ENCODE data around the gene ACOT13. TPM values are rescaled to one million over a fixed set of nuclear protein-coding genes. Genes with fewer than 3 reads are reported as not detected.
"Not testable (repeated sequence)": the region's sequence is repeated elsewhere in the genome, so short reads cannot be mapped to it uniquely, and the experiment has no call there.

The ACOT13 gene
- 33.4 and 51.5 TPM in 2 replicates for total RNA-seq (2014; rRNA removed; shearing (Covaris generic))
- 7.5 and 9.4 TPM in 2 replicates for polyA plus RNA-seq (2014; cell fraction: nucleus; rRNA removed)

- peak; percentile 95 for DNase-seq (ENCODE audit: extremely low read depth, low read depth)
These were observed at the start of gene ACOT13, which contains the start of gene TDP2 for GRCh38 chr6:24666641-24667377. TSS of gene ACOT13 (plus strand) at chr6:24667077. CDS start at chr6:24667264, 187 bp downstream. TSS of gene TDP2 (minus strand) at chr6:24666899. CDS start at chr6:24666862, 37 bp downstream.

GRCh38 chr6:24619661-24620060 lies 47.2 kb upstream of the ACOT13 start:
- DNase-seq (ENCODE audit: extremely low read depth, low read depth) = no peak

GRCh38 chr6:24620637-24621036 lies 46.2 kb upstream of the ACOT13 start:
- DNase-seq (ENCODE audit: extremely low read depth, low read depth) = no peak

DNA sequence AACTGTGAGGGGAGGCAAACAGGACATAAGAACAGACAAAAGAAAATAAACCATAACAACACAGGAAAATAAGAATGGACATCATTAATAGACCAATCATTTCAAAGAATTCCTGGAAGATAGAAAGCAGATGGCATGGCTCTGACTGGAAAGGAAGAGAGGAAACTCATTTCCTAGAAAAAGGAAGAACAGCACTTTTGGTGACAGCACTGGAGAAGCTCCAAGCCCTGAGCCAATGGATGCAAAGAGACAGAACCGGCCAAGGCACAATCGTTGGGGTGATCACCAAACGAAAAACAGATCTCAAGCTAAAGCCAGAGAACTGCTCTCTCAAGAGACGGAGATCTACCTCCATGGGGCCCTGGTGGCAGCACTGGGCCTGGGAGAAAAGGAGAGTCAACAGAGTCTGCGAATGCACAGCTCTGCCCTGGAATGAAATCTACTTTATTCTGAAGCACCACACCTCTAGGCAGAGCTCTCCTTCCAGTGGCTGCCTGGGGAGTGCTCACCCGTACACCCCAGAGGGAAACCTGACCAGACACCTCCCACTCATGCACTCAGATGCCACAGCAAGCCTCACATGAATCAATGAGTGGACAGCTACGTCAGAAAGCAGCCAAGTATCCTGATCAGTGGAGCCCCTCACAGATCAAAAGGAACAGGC lies 45.1 kb upstream of the ACOT13 start:
- no peak for DNase-seq (ENCODE audit: extremely low read depth, low read depth)

GRCh38 chr6:24630856-24631505 lies 35.9 kb upstream of the ACOT13 start:
- no peak for DNase-seq (ENCODE audit: extremely low read depth, low read depth)

- DNase-seq (ENCODE audit: extremely low read depth, low read depth) = no peak
These were observed 35.2 kb upstream of the ACOT13 start for GRCh38 chr6:24631671-24632070.

DNA sequence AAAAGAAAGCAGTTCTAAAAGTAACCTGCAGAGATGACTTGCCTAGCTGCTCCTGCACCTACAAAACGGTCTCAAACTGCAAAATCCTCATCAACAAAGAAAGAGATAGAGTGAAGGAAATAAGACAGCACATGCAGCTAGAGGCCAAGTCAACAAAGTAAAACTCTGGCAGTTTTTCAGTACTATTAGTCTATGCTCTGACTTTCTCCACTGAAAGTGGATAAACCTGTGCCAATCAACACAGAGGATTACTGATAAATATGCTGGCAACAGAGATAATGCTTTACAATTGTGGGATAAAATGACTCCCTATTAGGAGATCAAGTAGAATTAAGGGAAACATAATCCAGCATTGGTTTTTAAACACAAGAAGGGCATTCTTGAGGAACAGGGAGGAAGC lies 34.3 kb upstream of the ACOT13 start:
- DNase-seq (ENCODE audit: extremely low read depth, low read depth) = no peak

- no peak for DNase-seq (ENCODE audit: extremely low read depth, low read depth)
These were observed 30.2 kb upstream of the ACOT13 start for GRCh38 chr6:24636681-24637080.

- DNase-seq (ENCODE audit: extremely low read depth, low read depth) = no peak
These were observed 26.7 kb upstream of the ACOT13 start for GRCh38 chr6:24640166-24640565.

DNA sequence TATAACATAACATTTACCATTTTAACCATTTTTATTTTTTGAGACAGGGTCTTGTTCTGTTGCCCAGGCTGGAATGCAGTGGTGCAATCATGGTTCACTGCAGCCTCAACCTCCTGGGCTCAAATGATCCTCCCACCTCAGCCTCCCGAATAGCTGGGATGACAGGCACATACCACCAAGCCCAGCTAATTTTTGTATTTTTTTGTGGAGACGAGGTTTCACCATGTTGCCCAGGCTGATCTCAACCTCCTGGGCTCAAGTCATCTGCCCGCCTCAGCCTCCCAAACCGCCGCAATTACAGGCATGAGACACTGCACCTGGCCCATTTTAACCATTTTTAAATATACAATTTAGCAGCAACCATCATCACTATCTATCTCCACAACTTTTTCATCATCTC lies 26.2 kb upstream of the ACOT13 start:
- DNase-seq (ENCODE audit: extremely low read depth, low read depth) = not testable (repeated sequence)

GRCh38 chr6:24642061-24642460 lies 24.8 kb upstream of the ACOT13 start:
- DNase-seq (ENCODE audit: extremely low read depth, low read depth) = no peak

GRCh38 chr6:24643920-24644319 lies 23.0 kb upstream of the ACOT13 start:
- no peak for DNase-seq (ENCODE audit: extremely low read depth, low read depth)

GRCh38 chr6:24644377-24644776 lies 22.5 kb upstream of the ACOT13 start:
- DNase-seq (ENCODE audit: extremely low read depth, low read depth) = no peak

DNA sequence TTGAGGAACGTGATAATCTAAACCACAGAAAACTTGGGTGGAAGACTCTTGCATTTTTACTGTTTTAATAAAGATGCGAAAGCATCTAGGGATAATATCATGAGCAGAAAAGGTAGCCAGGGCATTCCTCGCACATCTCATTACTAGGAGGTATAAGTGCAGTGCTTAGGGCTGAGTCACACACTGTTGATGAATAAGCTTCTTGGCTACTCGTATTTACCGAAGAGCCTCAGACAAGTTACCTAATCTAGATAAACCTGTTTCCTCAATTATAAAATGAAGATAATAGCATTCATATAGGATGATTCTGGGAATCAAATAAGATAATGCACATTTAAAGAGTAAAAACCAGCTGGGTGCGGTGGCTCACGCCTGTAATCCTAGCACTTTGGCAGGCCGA lies 20.1 kb upstream of the ACOT13 start:
- DNase-seq (ENCODE audit: extremely low read depth, low read depth) = no peak

GRCh38 chr6:24648276-24648675 lies 18.6 kb upstream of the ACOT13 start:
- DNase-seq (ENCODE audit: extremely low read depth, low read depth) = no peak

GRCh38 chr6:24649691-24650090 lies 17.2 kb upstream of the ACOT13 start:
- no peak for DNase-seq (ENCODE audit: extremely low read depth, low read depth)

GRCh38 chr6:24650365-24650764 lies 16.5 kb upstream of the ACOT13 start:
- no peak for DNase-seq (ENCODE audit: extremely low read depth, low read depth)

DNA sequence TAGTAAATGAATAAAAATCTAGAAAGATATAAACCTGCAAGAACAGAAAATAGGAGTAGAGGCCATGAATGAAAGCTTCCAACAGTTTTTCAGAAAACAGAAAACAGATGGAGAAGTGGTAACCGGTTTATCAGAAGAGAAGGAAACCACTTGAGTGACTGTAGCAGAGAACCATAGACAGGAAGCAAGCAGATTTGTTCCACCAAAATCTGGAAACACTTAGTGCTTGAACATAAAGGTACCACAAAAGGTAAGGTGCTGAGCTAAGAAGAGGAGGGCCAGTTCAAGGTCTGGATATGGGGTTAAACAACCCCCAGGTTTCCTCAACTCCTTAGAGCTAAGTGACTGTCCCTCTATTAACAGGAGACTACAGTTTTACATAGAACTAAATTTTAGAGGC lies 11.7 kb upstream of the ACOT13 start:
- DNase-seq (ENCODE audit: extremely low read depth, low read depth) = no peak

DNA sequence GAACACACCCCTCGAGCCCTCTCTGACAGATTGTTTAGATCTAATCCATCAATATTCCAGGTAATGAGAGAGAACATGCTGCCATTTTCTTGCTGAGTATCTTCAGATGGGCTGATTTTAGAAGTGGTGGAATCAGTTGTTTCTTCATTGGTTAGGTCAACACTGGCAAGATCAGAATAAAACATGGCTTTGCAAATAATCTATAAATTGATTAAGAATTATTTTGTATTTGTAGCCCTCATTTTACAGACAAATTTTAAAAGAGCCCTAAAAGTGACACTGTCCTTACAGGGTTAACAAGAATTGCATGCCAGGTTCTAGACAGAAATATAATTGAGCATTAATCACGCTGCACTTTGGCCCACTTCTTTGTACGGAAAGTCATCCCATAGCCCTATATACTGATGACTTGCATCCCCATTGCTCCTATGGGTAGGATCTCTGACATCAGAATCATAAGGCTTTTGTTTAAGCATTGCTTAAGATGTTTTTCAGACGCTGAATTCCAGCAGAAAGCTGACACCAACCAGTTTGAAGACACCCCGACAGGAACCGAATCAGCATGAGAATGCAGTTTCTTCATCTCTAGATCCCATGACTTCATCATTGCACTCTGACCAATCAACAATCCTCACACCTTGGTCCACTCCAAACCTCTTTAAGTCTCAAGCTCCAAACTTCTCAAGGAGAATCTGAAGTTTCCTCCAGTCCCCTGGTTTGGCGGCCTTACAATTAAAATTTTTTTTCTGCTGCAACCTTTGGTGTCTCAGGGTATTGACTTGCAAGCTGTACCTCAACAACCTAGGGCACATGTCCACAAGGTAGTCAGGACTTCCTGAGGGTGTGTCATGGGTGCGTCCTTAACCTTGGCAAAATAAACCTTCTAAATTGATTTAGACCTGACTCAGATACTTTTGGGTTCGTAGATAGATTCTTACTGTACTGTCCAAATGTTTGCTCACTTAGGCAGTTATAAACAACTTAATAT lies 8.0 kb upstream of the ACOT13 start:
- DNase-seq (ENCODE audit: extremely low read depth, low read depth) = peak; percentile 97

DNA sequence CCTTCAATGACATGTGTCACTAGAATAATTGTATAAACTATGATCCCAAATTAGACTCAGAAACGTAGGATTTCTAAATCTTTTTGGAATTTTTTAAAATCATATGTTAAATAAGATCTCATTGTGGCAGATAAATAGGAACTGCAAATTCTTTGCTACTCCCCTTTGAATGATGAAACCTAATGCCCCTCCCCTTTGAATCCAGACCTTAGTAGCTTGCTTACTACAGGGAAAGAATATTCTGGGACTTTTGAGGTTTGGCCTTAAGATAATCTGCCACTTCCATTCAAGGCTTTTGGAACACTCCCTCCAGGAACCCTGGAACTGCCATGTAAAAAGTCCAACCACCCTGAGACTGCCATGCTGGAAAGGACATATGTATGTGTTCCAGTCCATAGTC lies 7.3 kb upstream of the ACOT13 start:
- DNase-seq (ENCODE audit: extremely low read depth, low read depth) = peak; percentile 64

Data from NCI-H460 (cell line).